Tibial artery (tissue), 4 donors: ENCODE results near the gene ZDHHC18.
"Not testable (repeated sequence)": the region's sequence is repeated elsewhere in the genome, so short reads cannot be mapped to it uniquely, and the experiment has no call there.

Experiments used
- DNase-seq, 2 donors: peaks; one replicate each; pipeline ENCODE4 v3.0.0-alpha.2; 2019
- H3K27ac ChIP-seq, 2 donors: fragments of 200-600 bp; sonication (generic) in 1 of 2; 1 replicate in 1 of 2; 2 replicates in 1 of 2; pipeline ENCODE4 v1.5.1; 2018 to 2019; ENCODE audit warnings: mild to moderate bottlenecking in 1 of 2
- H3K27me3 ChIP-seq, 2 donors: fragments of 200-600 bp; sonication (generic) in 1 of 2; one replicate each; pipeline versions ENCODE4 v1.5.1 to v1.6.0; 2016 to 2019
- H3K36me3 ChIP-seq, 3 donors: fragments of 200-600 bp; sonication (generic) in 2 of 3; one replicate each; pipeline ENCODE4 v1.5.1; 2016 to 2019; ENCODE audit warnings: mild to moderate bottlenecking in 2 of 3
- H3K4me1 ChIP-seq, 4 donors: fragments of 200-600 bp; sonication (generic) in 2 of 4; 1 replicate in 3 of 4; 2 replicates in 1 of 4; pipeline ENCODE4 v1.5.1; 2016 to 2019
- H3K4me3 ChIP-seq, 2 donors: fragments of 200-600 bp; sonication (generic) in 1 of 2; 1 replicate in 1 of 2; 2 replicates in 1 of 2; pipeline ENCODE4 v1.5.1; 2018 to 2019; ENCODE audit warnings: mild to moderate bottlenecking in 2 of 2
- H3K9me3 ChIP-seq, 3 donors: fragments of 200-600 bp; sonication (generic) in 1 of 3; one replicate each; pipeline ENCODE4 v1.5.1; 2016 to 2019
- CTCF ChIP-seq, 2 experiments: fragments of 200-600 bp in 1 of 2; fragments of 450-650 bp in 1 of 2; IDR thresholded peaks; one replicate each; pipeline ENCODE4 v1.5.1; 2017 to 2019; ENCODE audit warnings: antibody characterized with exemption in 2 of 2, mild to moderate bottlenecking in 1 of 2, moderate library complexity in 1 of 2
- intact Hi-C: fragments of 100-400 bp; cut with DNase I; formaldehyde crosslinking; loops from one replicate; pipeline ENCODE4 v1.15.0; 2023; ENCODE audit warnings: low total_unique reads

ZDHHC18 gene

GRCh38 chr1:26863685-26864077, 37.2 kb downstream of the ZDHHC18 start:
- Histone ChIP-seq H3K36me3 (no peaks in the 10 kb centered on the region), H3K4me3 (peak overlapping the region in 1 of 2 donors; percentile 55), H3K27ac (peak overlapping the region; percentile 70 to 94), H3K4me1 (peaks cover 0 to 22% (median 15%) of the 10 kb centered on the region in 4 donors), H3K27me3 (no peaks in the 10 kb centered on the region), H3K9me3 (no peaks in the 10 kb centered on the region)
- no peak for TF ChIP-seq CTCF (IDR thresholded peaks at IDR 0.05)
- no peak for DNase-seq
- intact Hi-C loops: no loop called here

- H3K27ac ChIP-seq: peak overlapping the region; percentile 99
- intact Hi-C loops: no loop called here
- TF ChIP-seq CTCF (IDR thresholded peaks at IDR 0.05): peak in 1 of 2 experiments; percentile 9
- H3K9me3 ChIP-seq: no peaks in the 10 kb centered on the region
- peak; percentile 99 for DNase-seq
- H3K27me3 ChIP-seq: no peaks in the 10 kb centered on the region
- peak overlapping the region; percentile 55 to 63 for H3K4me3 ChIP-seq
- peaks cover 0 to 22% (median 15%) of the 10 kb centered on the region in 4 donors for H3K4me1 ChIP-seq
- H3K36me3 ChIP-seq: no peaks in the 10 kb centered on the region
These were observed 38.4 kb downstream of the ZDHHC18 start for GRCh38 chr1:26864610-26865480.

- DNase-seq, H3K4me1 ChIP-seq, H3K9me3 ChIP-seq, intact Hi-C loops, H3K27me3 ChIP-seq, H3K27ac ChIP-seq, H3K4me3 ChIP-seq: not testable (repeated sequence)
- peaks cover 0 to 15% (median 10%) of the 10 kb centered on the region in 3 donors for H3K36me3 ChIP-seq
These were observed 46.6 kb downstream of the ZDHHC18 start for GRCh38 chr1:26873097-26873496.

- no peak for TF ChIP-seq CTCF (IDR thresholded peaks at IDR 0.05)
- Histone ChIP-seq H3K4me1 (peaks cover 0 to 5% (median 2%) of the 10 kb centered on the region in 4 donors), H3K27me3 (no peaks in the 10 kb centered on the region), H3K9me3 (no peaks in the 10 kb centered on the region), H3K4me3 (no peak overlapping the region), H3K27ac (no peak overlapping the region), H3K36me3 (peaks cover 18 to 33% (median 28%) of the 10 kb centered on the region in 3 donors)
- intact Hi-C loops: no loop called here
- no peak for DNase-seq
These were observed 48.4 kb downstream of the ZDHHC18 start for GRCh38 chr1:26874896-26875295.

- TF ChIP-seq CTCF (IDR thresholded peaks at IDR 0.05): no peak
- Histone ChIP-seq H3K4me3 (no peak overlapping the region), H3K36me3 (peaks cover 38 to 57% (median 52%) of the 10 kb centered on the region in 3 donors), H3K9me3 (no peaks in the 10 kb centered on the region), H3K27me3 (no peaks in the 10 kb centered on the region), H3K27ac (peak overlapping the region in 1 of 2 donors; percentile 68), H3K4me1 (peaks cover 0 to 5% (median 2%) of the 10 kb centered on the region in 4 donors)
- intact Hi-C loops: no loop called here
- no peak for DNase-seq
These were observed 50.8 kb downstream of the ZDHHC18 start for GRCh38 chr1:26877326-26877725.

GRCh38 chr1:26879793-26880192, 53.3 kb downstream of the ZDHHC18 start:
- DNase-seq: no peak
- Histone ChIP-seq H3K4me1 (peaks cover 0 to 5% (median 2%) of the 10 kb centered on the region in 4 donors), H3K4me3 (no peak overlapping the region), H3K9me3 (no peaks in the 10 kb centered on the region), H3K27ac (no peak overlapping the region), H3K36me3 (peaks cover 63 to 77% (median 76%) of the 10 kb centered on the region in 3 donors), H3K27me3 (no peaks in the 10 kb centered on the region)
- no peak for TF ChIP-seq CTCF (IDR thresholded peaks at IDR 0.05)
- intact Hi-C loops: loop anchor here (2.0 kb wide), 1 partner anchor 27 kb away; no protein-coding TSS in a partner anchor

GRCh38 chr1:26881611-26882010, 55.1 kb downstream of the ZDHHC18 start:
- DNase-seq, H3K9me3 ChIP-seq, H3K4me3 ChIP-seq, intact Hi-C loops, H3K27ac ChIP-seq, H3K4me1 ChIP-seq, H3K27me3 ChIP-seq: not testable (repeated sequence)
- H3K36me3 ChIP-seq: peaks cover 81 to 92% (median 91%) of the 10 kb centered on the region in 3 donors
